Cerebellar cortex (tissue), 1 donor: ENCODE results near the gene GLDC.

Source experiments
- DNase-seq: peaks from one replicate; pipeline ENCODE4 v3.0.0-alpha.2; 2015; ENCODE audit warnings: low spot score

GLDC gene

GRCh38 chr9:6620796-6621195 lies 24.7 kb downstream of the GLDC start:
- DNase-seq = no peak

- DNase-seq = no peak
Measured at GRCh38 chr9:6620353-6620752, 25.2 kb downstream of the GLDC start.

- no peak for DNase-seq
Measured at GRCh38 chr9:6619909-6620308, 25.6 kb downstream of the GLDC start.

DNA sequence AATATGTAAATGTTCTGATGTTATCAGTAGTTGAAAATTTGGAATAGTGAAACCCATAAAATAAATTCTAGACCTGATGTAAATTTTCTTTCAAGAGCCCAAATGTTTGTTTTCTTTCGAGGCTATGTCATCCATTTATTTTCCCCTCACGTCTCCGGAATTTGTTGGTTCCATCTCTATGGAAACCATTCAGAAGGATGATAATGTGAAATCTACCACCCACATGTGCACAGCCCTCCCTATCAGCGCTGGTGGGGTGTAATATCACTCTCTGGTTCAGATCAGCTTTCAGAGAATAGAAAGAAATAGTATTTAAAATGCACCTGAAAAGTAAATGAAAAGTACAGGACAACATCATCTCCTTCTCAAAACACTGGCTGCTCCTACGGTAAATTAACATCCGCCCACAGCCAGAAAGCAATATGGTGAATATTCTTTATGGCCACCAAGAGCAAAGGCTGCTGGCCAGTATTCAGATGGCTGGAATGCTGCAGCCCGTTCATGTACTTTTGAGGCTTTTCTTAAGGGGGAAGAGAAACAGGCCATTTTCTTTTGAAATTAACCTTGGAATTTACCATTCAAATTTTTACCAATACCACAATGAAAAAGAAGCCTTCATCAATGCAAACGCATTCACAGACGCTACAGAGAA lies 28.5 kb downstream of the GLDC start:
- no peak for DNase-seq

- DNase-seq = no peak
Measured at GRCh38 chr9:6614489-6614888, 31.0 kb downstream of the GLDC start.

DNA sequence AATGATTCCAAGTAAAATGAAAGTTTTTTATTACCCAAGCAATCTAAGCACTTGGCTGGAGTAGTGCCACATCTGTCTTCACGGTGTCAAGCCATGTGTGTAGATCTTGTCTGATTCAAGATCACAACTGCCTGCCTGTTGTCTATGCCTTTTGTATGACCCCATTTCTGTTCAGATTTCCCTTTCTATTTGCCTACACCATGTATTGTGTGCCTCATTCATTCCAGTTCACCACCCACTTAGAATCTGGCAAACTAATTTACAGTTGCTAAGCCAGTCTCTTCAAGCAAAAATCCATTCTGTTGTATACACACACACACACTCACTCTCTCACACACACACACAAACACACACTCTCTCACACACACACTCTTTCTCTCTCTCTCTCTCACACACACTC lies 33.7 kb downstream of the GLDC start:
- DNase-seq = no peak

DNA sequence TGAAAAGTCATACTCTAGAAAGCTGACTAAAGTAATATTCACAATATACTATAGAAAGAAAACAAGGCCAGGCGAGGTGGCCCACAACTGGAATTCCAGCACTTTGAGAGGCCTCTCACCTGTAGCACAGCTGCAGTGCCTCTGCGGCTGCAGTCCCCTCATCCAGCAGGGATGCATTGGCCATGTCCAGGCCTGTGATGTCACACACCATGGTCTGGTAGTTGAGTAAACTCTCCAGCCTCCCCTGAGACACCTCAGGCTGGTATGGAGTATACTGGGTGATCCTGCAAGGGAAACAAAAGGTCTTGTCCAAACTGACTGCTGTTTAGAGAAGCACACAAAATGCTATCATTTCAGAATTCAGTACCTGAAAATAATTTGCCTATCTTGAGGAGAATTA lies 35.5 kb downstream of the GLDC start:
- DNase-seq = no peak

GRCh38 chr9:6609497-6610016 lies 36.0 kb downstream of the GLDC start:
- no peak for DNase-seq

GRCh38 chr9:6605202-6605601 lies 40.3 kb downstream of the GLDC start:
- DNase-seq = no peak

GRCh38 chr9:6600426-6600825 lies 45.1 kb downstream of the GLDC start:
- DNase-seq = no peak

GRCh38 chr9:6600006-6600405 lies 45.5 kb downstream of the GLDC start:
- DNase-seq = no peak

DNA sequence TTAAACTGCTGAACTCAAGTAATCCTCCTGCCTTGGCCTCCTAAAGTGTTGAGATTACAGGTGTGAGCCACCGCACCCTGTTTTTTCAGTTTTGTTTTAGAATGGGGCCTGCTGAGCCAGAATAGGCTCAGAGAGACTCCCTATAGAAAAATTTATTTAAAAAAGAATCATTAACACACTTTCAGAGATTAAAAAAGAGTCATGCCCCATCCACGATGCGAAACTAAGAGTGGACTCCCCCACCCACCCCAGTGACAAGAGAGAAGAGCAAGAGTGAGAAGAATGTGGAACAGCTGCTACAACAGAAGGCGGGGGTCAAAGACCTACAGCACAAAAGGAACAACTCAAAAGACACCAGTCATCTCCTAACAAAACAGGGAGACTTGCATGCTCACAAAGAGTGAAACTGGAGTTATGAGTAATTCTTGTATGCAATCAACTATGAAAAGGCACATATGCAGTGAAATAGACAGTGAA lies 47.2 kb downstream of the GLDC start:
- DNase-seq = no peak

GRCh38 chr9:6592791-6593190 lies 52.7 kb downstream of the GLDC start:
- DNase-seq = no peak

- DNase-seq = no peak
Measured at GRCh38 chr9:6592231-6592630, 53.3 kb downstream of the GLDC start.

- no peak for DNase-seq
Measured at GRCh38 chr9:6590772-6591384, 54.7 kb downstream of the GLDC start.

DNA sequence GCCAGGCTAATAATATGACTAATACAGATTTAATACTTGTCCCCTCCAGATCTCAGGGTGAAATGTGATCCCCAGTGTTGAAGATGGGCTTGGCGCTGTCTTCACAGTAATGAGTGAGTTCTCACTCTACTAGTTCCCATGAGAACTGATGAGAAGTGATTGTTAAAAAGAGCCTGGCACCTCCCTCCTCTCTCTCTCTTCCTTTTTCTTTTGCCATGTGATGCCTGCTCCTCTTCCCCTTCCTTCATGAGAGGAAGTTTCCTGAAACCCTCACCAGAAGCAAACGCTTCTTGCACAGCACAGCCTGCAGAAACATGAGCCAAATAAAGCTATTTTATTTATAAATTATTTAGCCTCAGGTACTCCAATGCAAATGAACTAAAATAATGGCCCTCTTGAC lies 55.2 kb downstream of the GLDC start:
- no peak for DNase-seq

GRCh38 chr9:6584881-6585597 lies 60.5 kb downstream of the GLDC start:
- DNase-seq = peak; percentile 50

- DNase-seq = no peak
Measured at GRCh38 chr9:6581253-6581652, 64.3 kb downstream of the GLDC start.

DNA sequence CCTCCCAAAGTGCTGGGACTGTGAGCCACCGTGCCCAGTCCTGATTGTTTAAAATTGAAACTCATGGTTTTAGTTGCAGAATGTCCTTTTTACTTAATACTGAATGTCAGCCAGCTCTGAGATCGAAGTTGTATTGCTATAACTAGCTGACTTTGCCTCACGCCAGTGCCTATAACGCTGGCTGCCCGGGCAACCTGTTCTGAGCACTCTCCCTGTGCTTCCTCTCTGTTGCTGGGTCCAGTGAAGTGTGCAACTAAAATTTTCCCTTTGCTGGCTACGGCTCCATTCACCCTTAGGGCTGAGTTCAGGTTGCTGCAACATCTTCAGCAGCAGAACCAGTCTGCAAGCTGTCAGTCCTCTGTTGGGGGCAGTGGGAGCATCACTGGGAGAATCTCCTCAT lies 65.9 kb downstream of the GLDC start:
- no peak for DNase-seq

- no peak for DNase-seq
Measured at GRCh38 chr9:6576987-6577386, 68.5 kb downstream of the GLDC start.

GRCh38 chr9:6575324-6576034 lies 70.0 kb downstream of the GLDC start:
- DNase-seq = no peak

GRCh38 chr9:6567140-6567591 lies 78.4 kb downstream of the GLDC start:
- DNase-seq = no peak
